SK-N-SH treated with all-trans-retinoic acid at 6 μM for 48 hours (cell line): ENCODE data around the gene ZNF765.
"Not testable (repeated sequence)": the region's sequence is repeated elsewhere in the genome, so short reads cannot be mapped to it uniquely, and the experiment has no call there.

Source experiments
- ATAC-seq: fragments of 200-7000 bp; cut with Tn5 transposase; 3 replicates; pipeline ENCODE4 v1.9.1; 2020; ENCODE audit warnings: mild to moderate bottlenecking, moderate library complexity
- CREB5 ChIP-seq: fragments of 250-450 bp; sonication (Bioruptor Pico); IDR thresholded peaks from 2 replicates; pipeline ENCODE4 v1.5.1; 2020; ENCODE audit warnings: low read depth, mild to moderate bottlenecking, moderate library complexity
- CSRNP3 ChIP-seq: fragments of 250-450 bp; sonication (Bioruptor Pico); IDR thresholded peaks from 2 replicates; pipeline ENCODE4 v1.5.1; 2021; ENCODE audit warnings: mild to moderate bottlenecking, moderate library complexity
- ESRRG ChIP-seq: fragments of 250-450 bp; sonication (Bioruptor Pico); IDR thresholded peaks from 2 replicates; pipeline ENCODE4 v1.6.1; 2021; ENCODE audit warnings: mild to moderate bottlenecking
- GLIS3 ChIP-seq: fragments of 250-450 bp; sonication (Bioruptor Pico); IDR thresholded peaks from 2 replicates; pipeline ENCODE4 v1.5.0; 2020; ENCODE audit warnings: mild to moderate bottlenecking, moderate library complexity
- PATZ1 ChIP-seq: fragments of 250-450 bp; sonication (Bioruptor Pico); IDR thresholded peaks from 2 replicates; pipeline ENCODE4 v1.8.0; 2020; ENCODE audit warnings: mild to moderate bottlenecking, moderate library complexity, borderline replicate concordance
- POU6F1 ChIP-seq: fragments of 250-450 bp; sonication (Bioruptor Pico); IDR thresholded peaks from 2 replicates; pipeline ENCODE4 v1.8.0; 2021; ENCODE audit warnings: low read depth, mild to moderate bottlenecking, moderate library complexity, borderline replicate concordance
- PPARA ChIP-seq: fragments of 250-450 bp; sonication (Bioruptor Pico); IDR thresholded peaks from 2 replicates; pipeline ENCODE4 v1.5.0; 2020; ENCODE audit warnings: mild to moderate bottlenecking, borderline replicate concordance
- RARB ChIP-seq: fragments of 250-450 bp; sonication (Bioruptor Pico); IDR thresholded peaks from 2 replicates; pipeline ENCODE4 v1.8.0; 2021; ENCODE audit warnings: mild to moderate bottlenecking, moderate library complexity
- TCF4 ChIP-seq: fragments of 250-450 bp; sonication (Bioruptor Pico); IDR thresholded peaks from 2 replicates; pipeline ENCODE4 v1.8.0; 2021; ENCODE audit warnings: mild to moderate bottlenecking, moderate library complexity, borderline replicate concordance
- TOX ChIP-seq: fragments of 250-450 bp; sonication (Bioruptor Pico); IDR thresholded peaks from 2 replicates; pipeline ENCODE4 v1.8.0; 2021; ENCODE audit warnings: mild to moderate bottlenecking, moderate library complexity, borderline replicate concordance
- TSHZ2 ChIP-seq: fragments of 250-450 bp; sonication (Bioruptor Pico); IDR thresholded peaks from 2 replicates; pipeline ENCODE4 v1.5.0; 2020; ENCODE audit warnings: mild to moderate bottlenecking, moderate library complexity
- ZC3H10 ChIP-seq: fragments of 250-450 bp; sonication (Bioruptor Pico); IDR thresholded peaks from 2 replicates; pipeline ENCODE4 v1.5.1; 2021; ENCODE audit warnings: mild to moderate bottlenecking, moderate library complexity
- ZFP30 ChIP-seq: fragments of 450-650 bp; formaldehyde crosslinking; IDR thresholded peaks from 2 replicates; pipeline ENCODE4 v1.5.0; 2022; ENCODE audit warnings: mild to moderate bottlenecking, moderate library complexity
- ZNF565 ChIP-seq: fragments of 450-650 bp; formaldehyde crosslinking; conservative IDR thresholded peaks from 2 replicates; pipeline ENCODE4 v1.5.0; 2020; ENCODE audit warnings: low read depth, mild to moderate bottlenecking, moderate library complexity

The ZNF765 gene

GRCh38 chr19:53467485-53468262 lies 72.7 kb downstream of the ZNF765 start, which contains the start of gene ZNF813:
ZNF813 (plus strand) TSS chr19:53467733; CDS start chr19:53483823, 16,090 bp downstream.
- TF ChIP-seq CSRNP3 (no peak), GLIS3 (no peak), POU6F1 (CRISPR knock-in tag) (no peak), RARB (CRISPR knock-in tag) (no peak), TOX (no peak), ESRRG (CRISPR knock-in tag) (no peak), PATZ1 (CRISPR knock-in tag) (no peak), TCF4 (no peak), ZFP30 (CRISPR knock-in tag) (no peak), CREB5 (no peak), ZC3H10 (CRISPR knock-in tag) (no peak), ZNF565 (CRISPR knock-in tag) (no peak), TSHZ2 (CRISPR knock-in tag) (no peak), PPARA (no peak)
- peak; percentile 97 for ATAC-seq

- ATAC-seq, result not testable (repeated sequence)
Measured at GRCh38 chr19:53468628-53469027, 73.7 kb downstream of the ZNF765 start.

GRCh38 chr19:53471916-53472315 lies 77.0 kb downstream of the ZNF765 start:
- TF ChIP-seq TCF4 (no peak), CSRNP3 (no peak)

GRCh38 chr19:53474832-53475231 lies 79.9 kb downstream of the ZNF765 start:
- ATAC-seq, result not testable (repeated sequence)

More at GRCh38 chr19:53471916-53472315, 77.0 kb downstream of the ZNF765 start:
- ATAC-seq, result no peak

GRCh38 chr19:53475470-53475869 lies 80.5 kb downstream of the ZNF765 start:
- ATAC-seq, result not testable (repeated sequence)
